GM21381 (cell line): ENCODE results near the gene TMBIM4.
A peak's percentile ranks its signal among the peaks of the same experiment; 100 is the strongest.
"Not testable (repeated sequence)": the region's sequence is repeated elsewhere in the genome, so short reads cannot be mapped to it uniquely, and the experiment has no call there.

Source experiments
- ATAC-seq: cut with Tn5 transposase; IDR thresholded peaks from one replicate; pipeline ENCODE4 v1.9.1; 2021; ENCODE audit warnings: mild to moderate bottlenecking, moderate library complexity; ENCODE audit not compliant: unreplicated experiment

Gene TMBIM4, protein sequence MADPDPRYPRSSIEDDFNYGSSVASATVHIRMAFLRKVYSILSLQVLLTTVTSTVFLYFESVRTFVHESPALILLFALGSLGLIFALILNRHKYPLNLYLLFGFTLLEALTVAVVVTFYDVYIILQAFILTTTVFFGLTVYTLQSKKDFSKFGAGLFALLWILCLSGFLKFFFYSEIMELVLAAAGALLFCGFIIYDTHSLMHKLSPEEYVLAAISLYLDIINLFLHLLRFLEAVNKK

GRCh38 chr12:66169221-66170170 lies at the start of gene TMBIM4:
TMBIM4 (minus strand) TSS chr12:66169996; CDS start chr12:66169951, 45 bp downstream.
- ATAC-seq: peak; percentile 86

DNA sequence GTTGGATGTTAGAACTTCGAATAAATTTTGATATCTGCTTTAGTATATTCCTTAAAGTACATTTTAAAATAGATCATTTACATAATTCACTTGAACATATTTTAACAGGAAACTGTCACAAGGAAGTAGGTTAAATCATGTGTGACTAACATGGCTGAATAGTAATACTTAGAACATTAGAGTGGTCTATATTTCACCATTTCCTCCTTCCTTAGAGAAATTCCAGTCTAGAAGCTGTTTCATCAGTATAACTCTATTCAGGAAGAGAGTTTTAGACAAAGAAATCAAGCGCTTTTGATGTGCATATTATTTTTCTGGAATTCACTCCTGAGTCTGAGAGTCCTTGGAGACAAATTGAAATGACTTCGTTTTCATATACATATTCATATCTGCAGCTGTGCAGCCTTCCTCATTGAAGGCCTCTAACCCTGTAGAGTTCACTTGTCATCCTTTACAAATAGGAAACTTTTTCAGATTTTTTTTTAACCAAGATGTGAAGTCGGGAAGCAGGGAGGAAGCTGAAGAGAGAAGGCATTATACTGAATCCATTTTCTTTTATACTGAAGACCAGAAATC lies 47.6 kb upstream of the TMBIM4 start:
- no peak for ATAC-seq

GRCh38 chr12:66213011-66213410 lies 43.2 kb upstream of the TMBIM4 start:
- ATAC-seq: not testable (repeated sequence)

DNA sequence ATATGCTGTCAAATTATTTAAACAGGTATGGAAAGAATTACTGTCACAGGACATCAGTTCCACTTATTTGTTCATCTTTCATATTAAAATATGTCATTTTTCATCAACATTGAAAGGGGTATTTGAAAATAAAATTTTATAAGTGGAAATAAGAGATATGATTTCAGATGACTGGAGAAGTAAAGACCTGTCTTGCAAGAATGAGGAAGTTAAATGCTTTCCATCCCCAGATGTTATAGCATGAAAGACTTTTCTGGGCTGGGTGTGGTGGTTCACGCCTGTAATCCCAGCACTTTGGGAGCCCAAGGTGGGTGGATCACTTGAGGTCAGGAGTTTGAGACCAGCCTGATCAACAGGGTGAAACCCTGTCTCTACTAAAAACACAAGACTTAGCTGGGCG lies 41.8 kb upstream of the TMBIM4 start:
- ATAC-seq: not testable (repeated sequence)

DNA sequence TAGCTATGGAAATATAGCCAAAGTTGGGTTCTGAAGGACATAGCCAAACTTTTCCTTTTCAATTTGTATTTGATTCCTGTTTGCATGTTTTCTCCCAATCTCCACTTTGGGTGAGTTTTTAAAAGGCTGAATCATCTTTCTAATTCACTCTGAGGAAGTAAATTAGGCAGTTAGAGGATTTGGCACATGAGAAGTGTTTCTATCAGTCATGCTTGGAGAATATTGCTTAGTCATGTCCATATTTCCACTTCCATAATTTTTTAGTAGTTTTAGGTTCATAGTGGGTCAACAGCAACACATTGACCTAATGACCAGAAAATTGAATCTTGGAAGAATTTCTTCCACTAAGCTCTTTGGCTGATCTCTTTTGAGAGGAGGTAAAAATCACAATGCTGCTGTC lies 41.0 kb upstream of the TMBIM4 start:
- ATAC-seq: no peak

GRCh38 chr12:66206141-66206540 lies 36.3 kb upstream of the TMBIM4 start:
- no peak for ATAC-seq

- ATAC-seq: no peak
These were observed 34.0 kb upstream of the TMBIM4 start for GRCh38 chr12:66203820-66204219.

- no peak for ATAC-seq
These were observed 30.2 kb upstream of the TMBIM4 start for GRCh38 chr12:66199831-66200509.

DNA sequence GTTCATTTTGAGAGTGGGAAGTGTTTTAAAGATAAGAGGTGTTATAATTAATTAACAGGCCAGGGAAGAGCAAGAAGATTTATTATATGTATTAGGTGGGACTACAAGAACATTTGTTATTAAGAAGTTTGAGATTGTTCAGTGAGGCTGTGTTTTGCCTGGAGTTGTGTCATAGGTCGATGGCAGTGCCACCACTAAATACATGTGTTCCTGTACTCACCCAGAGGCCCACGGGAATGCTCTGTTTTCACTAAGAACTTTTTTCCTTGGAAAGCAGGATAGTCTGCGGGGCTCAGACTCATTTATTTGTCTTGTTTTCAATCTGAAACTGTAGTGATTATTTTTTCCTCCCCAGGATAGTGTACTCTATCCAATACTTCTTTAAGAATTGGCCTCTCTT lies 29.3 kb upstream of the TMBIM4 start:
- ATAC-seq: no peak

DNA sequence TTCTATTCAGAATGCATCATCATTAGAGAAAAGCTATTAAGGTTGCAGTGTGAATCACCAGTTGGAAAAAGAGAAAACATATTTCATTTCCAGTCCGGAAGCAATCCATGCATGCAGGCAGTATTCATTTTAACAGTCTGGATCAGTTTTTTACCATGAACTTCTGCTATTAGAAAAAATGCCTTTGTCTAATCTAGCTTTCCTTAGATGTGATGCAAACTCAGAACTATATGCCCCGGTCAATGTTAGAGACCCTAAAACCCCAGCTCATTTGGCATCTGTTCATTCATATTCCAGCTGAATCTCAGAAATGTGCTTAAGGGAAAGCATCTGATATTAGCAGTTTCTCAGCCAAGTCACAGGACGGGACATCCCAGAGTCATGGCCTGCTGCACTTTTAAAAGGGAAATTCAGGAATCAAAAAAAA lies 27.7 kb upstream of the TMBIM4 start:
- no peak for ATAC-seq

GRCh38 chr12:66196806-66197205 lies 27.0 kb upstream of the TMBIM4 start:
- ATAC-seq: peak; percentile 85

DNA sequence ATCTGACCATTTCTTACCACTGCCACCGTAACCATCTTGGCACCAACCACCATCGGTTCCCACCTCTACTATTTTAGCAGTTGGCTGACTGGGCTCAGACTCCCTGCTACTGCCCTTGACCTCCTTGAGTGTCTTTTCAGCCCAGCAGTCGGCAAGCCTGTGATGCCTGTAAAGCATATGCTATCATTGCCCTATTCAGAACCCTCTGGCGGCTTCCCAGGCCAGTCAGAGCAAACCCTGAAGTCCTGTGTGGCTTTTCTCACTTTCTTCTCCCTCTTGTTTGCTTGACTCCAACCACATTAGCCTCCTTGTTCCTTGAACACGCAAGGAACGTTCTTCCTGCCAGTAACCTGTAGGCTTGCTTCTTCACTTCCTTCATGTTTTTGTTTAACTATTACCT lies 25.4 kb upstream of the TMBIM4 start:
- no peak for ATAC-seq

GRCh38 chr12:66194122-66194521 lies 24.3 kb upstream of the TMBIM4 start:
- ATAC-seq: no peak

GRCh38 chr12:66191547-66192126 lies 21.8 kb upstream of the TMBIM4 start:
- ATAC-seq: no peak

GRCh38 chr12:66190519-66191370 lies 20.9 kb upstream of the TMBIM4 start:
- no peak for ATAC-seq

DNA sequence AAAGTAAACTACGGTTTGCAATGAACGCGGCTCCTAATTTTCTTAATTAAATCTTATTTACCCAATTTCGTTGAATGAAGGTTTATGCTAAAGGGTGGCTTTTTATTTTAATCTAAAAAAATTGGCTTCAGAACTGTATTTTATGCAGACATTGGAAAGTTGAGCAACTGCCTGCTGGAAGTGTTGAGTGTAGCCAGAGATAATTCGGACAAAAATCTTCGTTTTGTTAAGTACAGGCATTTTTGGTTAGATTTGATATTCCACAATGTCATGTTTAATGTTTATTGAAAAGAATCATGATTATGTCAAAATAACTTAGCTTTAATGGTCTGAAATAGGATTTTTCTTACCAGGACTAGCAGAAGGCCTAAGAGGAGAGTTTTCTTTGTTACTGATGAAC lies 20.1 kb upstream of the TMBIM4 start:
- ATAC-seq: no peak

DNA sequence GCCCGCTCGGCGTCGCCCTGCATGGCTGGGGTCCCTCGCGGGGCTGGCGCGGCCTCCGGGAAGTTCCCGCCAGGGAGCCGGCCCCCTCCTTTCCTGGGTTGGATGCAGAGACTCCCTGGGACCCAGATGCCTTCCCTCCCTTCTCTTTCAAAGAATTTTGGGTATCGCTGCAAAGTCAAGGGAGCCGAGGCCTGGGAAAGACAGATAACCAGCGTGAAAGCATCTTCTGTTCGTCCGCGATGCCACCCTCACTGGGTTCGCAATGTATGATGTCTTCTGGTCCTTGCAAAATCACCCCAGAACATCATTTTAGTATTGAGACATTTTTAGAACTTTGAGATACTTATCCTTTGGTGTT lies 19.7 kb upstream of the TMBIM4 start:
- no peak for ATAC-seq

DNA sequence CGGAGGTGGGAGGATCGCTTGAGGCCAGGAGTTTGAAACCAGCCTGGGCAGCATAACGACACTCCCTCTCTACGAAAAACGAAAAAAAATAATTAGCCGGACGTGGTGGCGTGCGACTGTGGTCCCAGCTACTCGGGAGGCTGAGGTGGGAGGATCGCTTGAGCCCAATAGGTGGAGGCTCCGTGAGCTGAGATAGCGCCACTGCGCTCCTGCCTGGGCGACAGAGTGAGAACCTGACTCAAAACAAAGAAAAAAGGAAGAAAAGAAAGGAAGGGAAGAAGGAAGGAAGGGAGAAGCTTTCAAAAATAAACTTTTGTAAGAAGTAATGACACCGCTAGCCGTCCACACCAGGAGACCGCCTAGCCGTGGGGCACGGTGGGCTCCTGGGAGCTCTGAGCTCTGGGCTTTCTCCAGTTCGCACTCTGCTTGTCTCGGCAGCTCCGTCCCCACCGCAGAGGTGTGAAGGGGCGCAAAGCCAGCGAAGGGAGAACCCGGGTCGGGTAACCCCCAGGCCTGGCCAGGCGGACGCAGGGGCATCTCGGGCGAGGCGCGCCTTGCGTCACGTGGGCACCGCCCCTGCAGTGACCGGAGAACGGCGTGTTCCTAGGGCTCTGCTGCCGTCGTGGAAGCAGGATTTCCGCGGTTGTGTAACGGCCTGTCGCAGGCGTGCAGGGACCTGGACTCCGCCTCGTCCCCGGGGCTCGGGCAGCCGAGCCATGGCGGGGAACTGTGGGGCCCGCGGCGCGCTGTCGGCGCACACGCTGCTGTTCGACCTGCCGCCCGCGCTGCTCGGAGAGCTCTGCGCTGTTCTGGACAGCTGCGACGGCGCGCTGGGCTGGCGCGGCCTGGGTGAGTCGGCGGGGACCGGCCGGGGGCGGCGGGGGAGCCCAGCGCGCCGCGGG lies 19.0 kb upstream of the TMBIM4 start, which contains the start of gene IRAK3:
Gene IRAK3 (plus strand): TSS at position 631 of the 902 bp plus-strand sequence. CDS start 86 bp downstream, at position 717.
- peak; percentile 66 for ATAC-seq

DNA sequence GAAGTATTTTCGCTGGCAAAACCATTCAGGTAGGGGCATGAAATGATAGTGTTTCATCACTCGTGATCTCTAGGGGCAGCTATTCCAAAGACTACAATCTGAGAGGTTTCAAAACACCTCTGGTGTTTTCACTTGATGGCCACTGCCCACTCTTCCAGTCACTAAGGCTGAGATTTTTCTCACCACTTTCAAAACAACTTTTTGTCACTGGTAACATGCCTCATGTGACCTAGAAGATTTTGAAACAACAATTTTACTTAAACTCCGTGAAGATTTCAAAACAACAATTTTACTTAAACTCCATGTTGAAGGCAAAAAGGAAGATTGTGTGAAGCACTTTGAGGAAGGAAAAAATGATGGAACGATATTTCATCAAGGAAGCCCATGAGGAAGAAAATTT lies 18.0 kb upstream of the TMBIM4 start:
- ATAC-seq: no peak
